Urinary bladder (tissue), 4 donors: ENCODE measurements around the gene B3GLCT. TPM values are rescaled to one million over a fixed set of nuclear protein-coding genes. Genes with fewer than 3 reads are reported as not detected.

Experiments used
- DNase-seq: peaks from one replicate; pipeline ENCODE4 v3.0.0-alpha.2; 2015; ENCODE audit errors: extremely low spot score
- H3K27ac ChIP-seq: one replicate; pipeline ENCODE4 v1.5.1; 2013; ENCODE audit warnings: low read depth, mild to moderate bottlenecking, moderate library complexity
- H3K36me3 ChIP-seq: one replicate; pipeline ENCODE4 v1.6.1; 2013; ENCODE audit warnings: mild to moderate bottlenecking, moderate library complexity; ENCODE audit not compliant: insufficient read depth
- H3K4me1 ChIP-seq: one replicate; pipeline ENCODE4 v1.6.1; 2013; ENCODE audit warnings: mild to moderate bottlenecking, moderate library complexity; ENCODE audit not compliant: insufficient read depth
- H3K4me3 ChIP-seq: one replicate; pipeline ENCODE4 v1.5.1; 2013; ENCODE audit warnings: low read depth, low read length
- WGBS: extraction: QIAGEN DNeasy Blood & Tissue Kit; methylation state at CpG from one replicate; pipeline ENCODE4 v1.1.7; 2013; 5-methylcytosine and 5-hydroxymethylcytosine counted together
- polyA plus RNA-seq: library from polyadenylated mRNA; stranded (reverse); fragments of 200-250 nt; gene quantifications from one replicate; pipeline ENCODE4 v1.2.3, GENCODE V29; 2013
- total RNA-seq: library from RNA; depleted of rRNA; stranded (reverse); fragments of >200 nt; gene quantifications from one replicate; pipeline ENCODE4 v1.2.3, GENCODE V29; 2014
- donor health status: healthy with polysubstance abuse.
- donor health status: healthy.

Gene B3GLCT
- total and polyA plus RNA-seq, 2 donors: 3.6 to 22.4 TPM

DNA sequence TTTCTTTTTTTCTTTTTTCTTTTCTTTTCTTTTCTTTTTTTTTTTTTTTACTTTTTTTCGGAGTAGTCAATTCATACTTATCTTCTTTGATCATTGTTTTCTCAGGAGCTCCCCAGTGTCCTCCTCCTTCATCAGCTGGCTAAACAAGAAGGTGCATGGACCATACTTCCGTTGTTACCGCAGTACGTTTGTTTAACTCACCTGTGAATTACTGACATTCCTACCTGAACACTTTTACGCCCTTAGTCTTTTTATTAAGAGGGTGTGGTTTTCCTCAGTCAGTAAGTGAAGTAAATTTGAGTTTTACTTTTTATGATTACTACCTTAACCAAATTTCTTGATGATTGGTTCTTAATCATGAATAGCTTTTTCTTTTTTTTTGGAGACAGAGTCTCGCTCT is 47.1 kb downstream of the B3GLCT start:
- Histone ChIP-seq H3K27ac (no peak overlapping the region), H3K4me3 (no peak overlapping the region), H3K36me3 (no peaks in the 10 kb centered on the region), H3K4me1 (no peaks in the 10 kb centered on the region)
- DNase-seq: no peak
- WGBS: 89% methylated on average over 6 of the region's 6 CpGs

DNA sequence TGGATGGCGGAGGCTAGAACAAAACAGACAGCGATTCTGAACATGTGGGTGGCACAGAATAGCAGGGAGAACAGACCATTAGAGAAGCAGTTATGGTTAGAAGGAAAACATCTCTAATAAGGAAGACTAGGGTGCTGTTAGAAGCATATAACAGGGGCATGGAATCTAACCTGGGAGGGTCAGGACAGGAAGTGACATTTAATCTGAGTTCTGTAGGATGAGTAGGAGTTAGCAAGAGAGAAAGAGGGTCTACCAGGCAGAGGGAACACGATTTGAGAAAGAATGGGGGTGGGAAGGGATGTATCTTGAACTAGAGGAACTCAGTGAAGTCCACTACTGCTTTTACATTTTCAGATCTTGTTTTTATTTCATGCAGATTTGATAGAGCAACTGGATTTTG is 48.6 kb downstream of the B3GLCT start:
- Histone ChIP-seq H3K4me3 (no peak overlapping the region), H3K27ac (no peak overlapping the region)
- WGBS: 84% methylated on average over 3 of the region's 3 CpGs

DNA sequence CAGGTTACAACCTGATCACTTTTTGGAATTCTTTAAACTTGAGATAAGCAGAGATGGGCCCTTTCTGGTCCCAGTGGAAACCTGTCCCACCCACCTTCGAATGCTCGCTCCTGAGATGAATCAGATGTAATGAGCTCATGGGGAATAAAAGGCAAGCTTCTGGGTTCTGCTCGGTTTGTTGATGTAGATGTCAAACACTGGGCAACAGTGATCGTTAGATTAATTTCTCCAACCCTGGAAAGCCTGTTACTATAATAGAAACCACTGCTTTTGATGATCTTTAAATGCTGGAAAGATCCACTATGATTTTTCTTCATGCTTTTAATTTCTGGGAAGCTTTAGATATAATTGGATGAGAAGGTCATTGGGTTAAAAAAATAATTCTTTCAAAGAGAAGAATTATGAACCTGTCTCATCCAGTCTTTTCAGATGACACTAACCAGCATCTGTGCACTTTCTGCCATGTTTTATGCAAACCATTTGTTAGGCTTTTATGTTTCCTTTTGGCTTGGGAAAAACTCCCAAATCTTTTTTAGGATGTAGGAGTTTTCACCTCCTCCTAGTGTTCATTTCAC is 49.3 kb downstream of the B3GLCT start:
- WGBS: 62% methylated on average over 4 of the region's 4 CpGs
- Histone ChIP-seq H3K4me1 (no peaks in the 10 kb centered on the region), H3K36me3 (no peaks in the 10 kb centered on the region), H3K27ac (no peak overlapping the region), H3K4me3 (no peak overlapping the region)
- no peak for DNase-seq

More for the DNA sequence above, 48.6 kb downstream of the B3GLCT start:
- Histone ChIP-seq H3K36me3 (no peaks in the 10 kb centered on the region), H3K4me1 (no peaks in the 10 kb centered on the region)
- no peak for DNase-seq

DNA sequence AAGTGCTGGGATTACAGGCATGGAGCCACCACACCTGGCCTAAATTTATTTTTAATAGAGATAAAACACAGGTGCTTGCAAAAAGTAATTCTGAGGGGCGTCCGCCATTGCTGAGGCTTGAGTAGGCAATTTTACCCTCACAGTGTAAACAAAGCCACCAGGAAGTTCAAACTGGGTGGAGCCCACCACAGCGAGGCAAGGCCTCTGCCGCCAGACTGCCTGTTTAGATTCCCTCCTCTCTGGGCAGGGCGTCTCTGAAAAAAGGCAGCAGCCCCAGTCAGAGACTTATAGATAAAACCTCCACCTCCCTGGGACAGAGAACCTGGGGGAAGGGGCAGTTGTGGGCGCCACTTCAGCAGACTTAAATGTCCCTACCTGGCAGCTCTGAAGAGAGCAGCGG is 50.7 kb downstream of the B3GLCT start:
- Histone ChIP-seq H3K4me1 (no peaks in the 10 kb centered on the region), H3K27ac (no peak overlapping the region), H3K4me3 (no peak overlapping the region), H3K36me3 (no peaks in the 10 kb centered on the region)
- DNase-seq: no peak
- 79% methylated on average over 7 of the region's 7 CpGs for WGBS

DNA sequence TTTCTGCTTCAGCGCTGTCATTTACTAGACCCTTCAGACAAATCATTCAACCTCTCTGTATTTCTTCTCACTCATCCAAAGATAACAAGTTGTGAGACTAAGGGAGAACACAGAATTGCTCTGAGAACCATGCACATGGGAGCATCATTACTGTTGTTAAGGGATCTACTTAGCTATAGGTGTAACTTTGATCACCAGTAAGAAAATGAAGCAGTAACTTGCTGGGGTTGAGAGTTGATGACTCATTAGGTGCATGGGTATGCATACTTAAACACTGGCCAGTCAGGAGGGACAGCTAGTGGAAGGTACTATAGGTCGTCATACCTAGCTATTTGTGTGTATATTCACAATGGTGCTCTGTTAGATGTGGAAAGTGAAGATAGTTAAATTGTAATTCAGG is 61.5 kb downstream of the B3GLCT start:
- no peak overlapping the region for H3K4me3 ChIP-seq
- no peak overlapping the region for H3K27ac ChIP-seq
- no peaks in the 10 kb centered on the region for H3K4me1 ChIP-seq
- 94% methylated on average over 2 of the region's 2 CpGs for WGBS
- no peaks in the 10 kb centered on the region for H3K36me3 ChIP-seq
- no peak for DNase-seq

GRCh38 chr13:31263346-31263745 is 63.6 kb downstream of the B3GLCT start:
- DNase-seq: no peak
- Histone ChIP-seq H3K36me3 (peaks cover 2% of the 10 kb centered on the region), H3K4me1 (no peaks in the 10 kb centered on the region), H3K4me3 (no peak overlapping the region), H3K27ac (no peak overlapping the region)
- WGBS: 98% methylated on average over 1 of the region's 1 CpG

DNA sequence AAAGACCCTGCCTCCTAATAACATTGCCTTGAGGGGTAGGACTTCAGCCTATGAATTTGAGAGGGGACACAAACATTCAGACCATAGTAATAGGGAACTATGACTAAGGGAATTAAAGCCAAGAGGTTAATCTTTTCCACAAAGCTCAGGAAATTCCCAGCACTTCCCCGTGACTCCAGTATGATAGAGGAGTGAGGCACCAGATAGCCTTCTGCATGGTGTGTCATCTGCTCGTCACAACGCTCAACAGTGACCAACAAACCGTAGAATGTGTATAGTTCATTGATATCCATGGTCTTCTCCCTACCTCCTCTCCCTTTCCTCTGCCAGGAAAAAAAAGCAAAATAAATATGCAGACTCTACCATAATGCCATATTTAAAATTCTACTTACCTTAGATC is 64.4 kb downstream of the B3GLCT start:
- H3K4me3 ChIP-seq: no peak overlapping the region
- peaks cover 2% of the 10 kb centered on the region for H3K36me3 ChIP-seq
- no peak for DNase-seq
- no peak overlapping the region for H3K27ac ChIP-seq
- WGBS: 97% methylated on average over 4 of the region's 4 CpGs
- H3K4me1 ChIP-seq: no peaks in the 10 kb centered on the region

GRCh38 chr13:31267126-31267784 is 67.5 kb downstream of the B3GLCT start:
- 70% methylated on average over 2 of the region's 2 CpGs for WGBS
- Histone ChIP-seq H3K36me3 (peaks cover 2% of the 10 kb centered on the region), H3K4me1 (no peaks in the 10 kb centered on the region), H3K4me3 (no peak overlapping the region), H3K27ac (no peak overlapping the region)
- DNase-seq: peak; percentile 28

DNA sequence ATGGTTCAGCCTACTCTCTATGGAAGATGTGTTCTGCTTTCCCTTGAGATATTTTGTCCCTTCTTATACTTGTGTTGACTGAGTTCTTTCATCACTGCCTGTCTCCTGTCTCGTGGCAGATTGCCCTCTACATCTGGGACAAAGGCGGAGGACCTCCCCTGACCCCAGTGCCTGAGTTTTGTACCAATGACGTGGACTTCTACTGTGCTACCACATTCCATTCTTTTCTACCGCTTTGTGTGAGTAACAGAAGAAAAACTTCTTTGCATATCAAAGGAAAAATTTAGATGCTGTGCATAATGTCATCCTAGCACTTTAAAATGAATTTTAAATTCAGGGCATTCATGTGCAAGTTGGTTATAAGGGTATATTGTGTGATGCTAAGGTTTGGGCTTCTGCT is 74.6 kb downstream of the B3GLCT start:
- H3K4me1 ChIP-seq: no peaks in the 10 kb centered on the region
- no peaks in the 10 kb centered on the region for H3K36me3 ChIP-seq
- WGBS: 90% methylated on average over 4 of the region's 4 CpGs
- no peak for DNase-seq
- no peak overlapping the region for H3K27ac ChIP-seq
- H3K4me3 ChIP-seq: no peak overlapping the region

DNA sequence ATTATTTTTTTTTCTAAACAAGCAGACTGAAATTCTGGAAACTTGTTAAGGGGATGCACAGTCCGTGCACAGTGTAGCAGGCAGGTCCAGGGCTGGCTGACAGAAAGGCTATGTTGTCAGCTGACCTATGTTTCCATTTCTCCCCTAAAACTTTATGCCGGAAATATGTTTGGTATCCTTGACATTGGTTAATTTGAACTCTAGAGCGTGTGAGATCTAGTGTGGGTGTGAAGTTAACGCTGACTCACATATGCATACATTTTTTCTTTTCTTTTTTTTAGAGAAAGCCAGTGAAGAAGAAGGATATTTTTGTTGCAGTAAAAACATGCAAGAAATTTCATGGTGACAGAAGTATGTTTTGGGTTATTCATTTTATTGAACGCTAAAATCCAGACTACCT is 76.6 kb downstream of the B3GLCT start:
- 90% methylated on average over 5 of the region's 5 CpGs for WGBS
- H3K36me3 ChIP-seq: no peaks in the 10 kb centered on the region
- H3K27ac ChIP-seq: no peak overlapping the region
- DNase-seq: no peak
- no peaks in the 10 kb centered on the region for H3K4me1 ChIP-seq
- no peak overlapping the region for H3K4me3 ChIP-seq

- WGBS: 72% methylated on average over 1 of the region's 1 CpG
- no peaks in the 10 kb centered on the region for H3K4me1 ChIP-seq
- H3K4me3 ChIP-seq: no peak overlapping the region
- DNase-seq: no peak
- no peaks in the 10 kb centered on the region for H3K36me3 ChIP-seq
- H3K27ac ChIP-seq: no peak overlapping the region
Observed at GRCh38 chr13:31278869-31279268, 79.1 kb downstream of the B3GLCT start.

DNA sequence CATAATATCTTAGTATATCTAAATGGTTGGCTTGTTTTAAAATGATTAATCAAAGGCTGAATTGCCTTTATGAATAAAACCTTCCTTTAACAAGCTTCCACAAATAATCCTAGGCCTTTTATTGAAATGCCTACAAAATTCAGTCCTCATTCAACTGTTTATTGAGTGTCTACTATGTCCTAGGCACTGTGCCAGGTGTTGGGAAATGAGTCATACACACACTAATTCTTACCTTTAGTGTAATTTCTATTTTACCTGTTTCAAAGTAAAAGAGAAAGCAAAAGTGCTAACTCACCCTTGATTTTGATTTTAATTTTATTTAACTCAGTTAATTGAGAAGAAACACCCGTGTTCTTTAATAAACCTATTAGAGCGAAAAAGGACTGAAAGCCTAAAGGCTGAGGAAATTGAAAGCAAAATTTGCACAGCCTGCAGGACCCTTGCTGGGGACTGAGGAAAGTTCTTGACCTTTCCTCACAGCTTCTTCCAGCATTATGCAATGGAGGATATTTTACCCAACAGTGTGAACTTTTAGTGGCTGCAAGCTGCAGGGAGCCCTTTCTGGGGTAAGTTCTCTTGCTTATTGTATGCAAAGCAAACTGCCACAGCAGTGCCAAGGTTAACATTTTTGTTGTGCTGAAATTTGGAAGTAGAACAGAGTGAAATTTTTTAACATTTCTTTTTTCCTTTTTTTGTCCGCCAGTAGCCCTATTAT is 83.1 kb downstream of the B3GLCT start:
- 99% methylated on average over 3 of the region's 3 CpGs for WGBS
- no peak for DNase-seq
- Histone ChIP-seq H3K27ac (no peak overlapping the region), H3K4me1 (no peaks in the 10 kb centered on the region), H3K4me3 (no peak overlapping the region), H3K36me3 (no peaks in the 10 kb centered on the region)

GRCh38 chr13:31286930-31287329 is 87.2 kb downstream of the B3GLCT start:
- H3K36me3 ChIP-seq: peaks cover 2% of the 10 kb centered on the region
- no peak for DNase-seq
- WGBS: 96% methylated on average over 2 of the region's 2 CpGs

DNA sequence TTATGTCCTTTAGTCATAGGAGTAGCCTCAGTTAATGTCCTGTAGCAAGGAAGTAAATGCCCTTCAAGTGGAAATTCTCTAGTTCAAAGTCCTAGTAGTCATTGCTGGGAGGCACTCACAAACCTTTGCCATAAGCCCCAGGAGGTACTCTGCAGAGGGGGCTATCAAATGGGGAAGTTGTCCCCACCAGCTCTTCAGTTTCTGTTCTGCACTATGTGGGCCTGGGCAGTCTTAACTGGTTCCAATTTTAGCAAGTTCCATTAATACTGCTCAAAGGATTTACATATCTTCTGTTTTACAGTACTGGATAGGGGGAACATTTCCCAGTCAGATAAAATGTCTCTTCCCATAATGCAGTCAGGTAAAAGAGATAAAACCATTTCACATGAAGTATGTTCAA is 101.3 kb downstream of the B3GLCT start:
- Histone ChIP-seq H3K4me3 (no peak overlapping the region), H3K4me1 (no peaks in the 10 kb centered on the region), H3K36me3 (peaks cover 2% of the 10 kb centered on the region), H3K27ac (no peak overlapping the region)
- DNase-seq: no peak

More at GRCh38 chr13:31286930-31287329, 87.2 kb downstream of the B3GLCT start:
- Histone ChIP-seq H3K4me3 (no peak overlapping the region), H3K27ac (no peak overlapping the region), H3K4me1 (no peaks in the 10 kb centered on the region)
